ENCODE results near the gene FAM170B. TPM values are rescaled to one million over a fixed set of nuclear protein-coding genes. Genes with fewer than 3 reads are reported as not detected.

FAM170B gene
- total RNA-seq, 4 donors from 2014 or later: not detected

GRCh38 chr10:49160814-49161213, 27.0 kb upstream of the FAM170B start:
- no peaks in the 10 kb centered on the region for H3K9me3 ChIP-seq
- H3K27ac ChIP-seq (replicated peaks in 1 of 4): no peak overlapping the region
- H3K4me1 ChIP-seq: peaks cover 0 to 6% (median 0%) of the 10 kb centered on the region in 4 donors
- no peaks in the 10 kb centered on the region for H3K27me3 ChIP-seq
- intact Hi-C loops (cut with DNase I): loop anchor here (10.0 kb wide), 1 partner anchor 176 kb away; no protein-coding TSS in a partner anchor
- H3K36me3 ChIP-seq: peaks cover 0 to 30% (median 10%) of the 10 kb centered on the region in 4 donors
- no peak for TF ChIP-seq POLR2AphosphoS5 (IDR thresholded peaks at IDR 0.05)
- no peak for TF ChIP-seq POLR2A (IDR thresholded peaks at IDR 0.05; ENCODE audit: low read depth)
- no peak for TF ChIP-seq CTCF (IDR thresholded peaks at IDR 0.05)
- no peak for TF ChIP-seq EP300 (IDR thresholded peaks at IDR 0.05)
- no peak overlapping the region for H3K4me3 ChIP-seq
- no peak for DNase-seq (ENCODE audit: extremely low spot score)
- WGBS: 90% methylated on average over 5 of the region's 5 CpGs

- Histone ChIP-seq H3K4me3 (no peak overlapping the region), H3K36me3 (peaks cover 0 to 23% (median 8%) of the 10 kb centered on the region in 4 donors), H3K27ac (replicated peaks in 1 of 4) (no peak overlapping the region), H3K4me1 (peaks cover 0 to 6% (median 0%) of the 10 kb centered on the region in 4 donors), H3K27me3 (no peaks in the 10 kb centered on the region), H3K9me3 (no peaks in the 10 kb centered on the region)
- WGBS: 91% methylated on average over 5 of the region's 5 CpGs
- no peak for DNase-seq (ENCODE audit: extremely low spot score)
- intact Hi-C loops (cut with DNase I): loop anchor here (10.0 kb wide), 1 partner anchor 175 kb away; no protein-coding TSS in a partner anchor
- no peak for TF ChIP-seq EP300 (IDR thresholded peaks at IDR 0.05)
These were observed 26.3 kb upstream of the FAM170B start for GRCh38 chr10:49160110-49160509.

GRCh38 chr10:49158915-49159314, 25.1 kb upstream of the FAM170B start:
- peaks cover 0 to 18% (median 7%) of the 10 kb centered on the region in 4 donors for H3K36me3 ChIP-seq
- H3K27ac ChIP-seq (replicated peaks in 1 of 4): no peak overlapping the region
- DNase-seq (ENCODE audit: extremely low spot score): no peak
- intact Hi-C loops (cut with DNase I): no loop called here
- H3K27me3 ChIP-seq: peaks cover 0 to 5% (median 0%) of the 10 kb centered on the region in 4 donors
- H3K4me1 ChIP-seq: no peaks in the 10 kb centered on the region
- no peak overlapping the region for H3K4me3 ChIP-seq
- no peaks in the 10 kb centered on the region for H3K9me3 ChIP-seq
- WGBS: 63% methylated on average over 3 of the region's 3 CpGs
- no peak for TF ChIP-seq EP300 (IDR thresholded peaks at IDR 0.05)
- TF ChIP-seq POLR2A (IDR thresholded peaks at IDR 0.05; ENCODE audit: low read depth): no peak
- TF ChIP-seq POLR2AphosphoS5 (IDR thresholded peaks at IDR 0.05): no peak
- TF ChIP-seq CTCF (IDR thresholded peaks at IDR 0.05): no peak

- no peak for DNase-seq (ENCODE audit: extremely low spot score)
- Histone ChIP-seq H3K4me1 (no peaks in the 10 kb centered on the region), H3K27ac (replicated peaks in 1 of 4) (no peak overlapping the region), H3K4me3 (no peak overlapping the region), H3K36me3 (peaks cover 0 to 18% (median 7%) of the 10 kb centered on the region in 4 donors), H3K9me3 (no peaks in the 10 kb centered on the region), H3K27me3 (peaks cover 0 to 8% (median 0%) of the 10 kb centered on the region in 4 donors)
- TF ChIP-seq POLR2A (IDR thresholded peaks at IDR 0.05; ENCODE audit: low read depth) (no peak), EP300 (IDR thresholded peaks at IDR 0.05) (no peak), CTCF (IDR thresholded peaks at IDR 0.05) (no peak), POLR2AphosphoS5 (IDR thresholded peaks at IDR 0.05) (no peak)
- 69% methylated on average over 7 of the region's 7 CpGs for WGBS
- intact Hi-C loops (cut with DNase I): no loop called here
These were observed 24.6 kb upstream of the FAM170B start for GRCh38 chr10:49158404-49158803.

- Histone ChIP-seq H3K9me3 (no peaks in the 10 kb centered on the region), H3K36me3 (peaks cover 0 to 12% (median 5%) of the 10 kb centered on the region in 4 donors), H3K4me3 (no peak overlapping the region), H3K27ac (replicated peaks in 1 of 4) (no peak overlapping the region), H3K4me1 (no peaks in the 10 kb centered on the region), H3K27me3 (peaks cover 0 to 16% (median 0%) of the 10 kb centered on the region in 4 donors)
- TF ChIP-seq POLR2AphosphoS5 (IDR thresholded peaks at IDR 0.05) (no peak), POLR2A (IDR thresholded peaks at IDR 0.05; ENCODE audit: low read depth) (no peak), CTCF (IDR thresholded peaks at IDR 0.05) (no peak), EP300 (IDR thresholded peaks at IDR 0.05) (no peak)
- intact Hi-C loops (cut with DNase I): no loop called here
- 85% methylated on average over 3 of the region's 3 CpGs for WGBS
- no peak for DNase-seq (ENCODE audit: extremely low spot score)
These were observed 23.4 kb upstream of the FAM170B start for GRCh38 chr10:49157229-49157628.

All from esophagus muscularis mucosa (tissue), 4 donors.